IPS-11a (cell line): ENCODE results near the gene DNAJB11.
"Not testable (repeated sequence)": the region's sequence is repeated elsewhere in the genome, so short reads cannot be mapped to it uniquely, and the experiment has no call there.

Source experiments
- H3K4me3 ChIP-seq: one replicate; pipeline ENCODE4 v1.5.1; 2013; ENCODE audit warnings: low read depth, low read length, control low read depth

The DNAJB11 gene

GRCh38 chr3:186570096-186570940 lies at the start of gene DNAJB11:
Gene DNAJB11, plus strand, starts transcription at chr3:186570720. Its CDS starts 178 bp downstream, at chr3:186570898.
- peak within 1 kb of the TSS; percentile 75 for H3K4me3 ChIP-seq

GRCh38 chr3:186520957-186521842 lies 49.3 kb upstream of the DNAJB11 start:
- H3K4me3 ChIP-seq = no peak overlapping the region

- no peak overlapping the region for H3K4me3 ChIP-seq
Observed at GRCh38 chr3:186523022-186523421, 47.5 kb upstream of the DNAJB11 start.

- H3K4me3 ChIP-seq = no peak overlapping the region
Observed at GRCh38 chr3:186523434-186523833, 47.1 kb upstream of the DNAJB11 start.

GRCh38 chr3:186524616-186525015 lies 45.9 kb upstream of the DNAJB11 start:
- H3K4me3 ChIP-seq = no peak overlapping the region

- H3K4me3 ChIP-seq = no peak overlapping the region
Observed at GRCh38 chr3:186525369-186526255, 44.9 kb upstream of the DNAJB11 start.

GRCh38 chr3:186526256-186526606 lies 44.3 kb upstream of the DNAJB11 start:
- no peak overlapping the region for H3K4me3 ChIP-seq

- H3K4me3 ChIP-seq = no peak overlapping the region
Observed at GRCh38 chr3:186529201-186529999, 41.1 kb upstream of the DNAJB11 start.

- no peak overlapping the region for H3K4me3 ChIP-seq
Observed at GRCh38 chr3:186530415-186530814, 40.1 kb upstream of the DNAJB11 start.

GRCh38 chr3:186531694-186532093 lies 38.8 kb upstream of the DNAJB11 start:
- H3K4me3 ChIP-seq = not testable (repeated sequence)

GRCh38 chr3:186532598-186533072 lies 37.9 kb upstream of the DNAJB11 start:
- no peak overlapping the region for H3K4me3 ChIP-seq

GRCh38 chr3:186534113-186534669 lies 36.3 kb upstream of the DNAJB11 start:
- H3K4me3 ChIP-seq = no peak overlapping the region

GRCh38 chr3:186536883-186537844 lies 33.4 kb upstream of the DNAJB11 start:
- no peak overlapping the region for H3K4me3 ChIP-seq

- H3K4me3 ChIP-seq = no peak overlapping the region
Observed at GRCh38 chr3:186538779-186539178, 31.7 kb upstream of the DNAJB11 start.

GRCh38 chr3:186540221-186540834 lies 30.2 kb upstream of the DNAJB11 start:
- no peak overlapping the region for H3K4me3 ChIP-seq

- no peak overlapping the region for H3K4me3 ChIP-seq
Observed at GRCh38 chr3:186540835-186541226, 29.7 kb upstream of the DNAJB11 start.

GRCh38 chr3:186544281-186544680 lies 26.2 kb upstream of the DNAJB11 start, which contains the start of gene CRYGS:
Gene CRYGS, minus strand, starts transcription at chr3:186544380. Its CDS starts 54 bp downstream, at chr3:186544326.
- no peak within 1 kb of the TSS for H3K4me3 ChIP-seq

- no peak overlapping the region for H3K4me3 ChIP-seq
Observed at GRCh38 chr3:186549497-186549896, 21.0 kb upstream of the DNAJB11 start.
